HL-60/S4 treated with retinoic acid at 250 ng/mL for 4 days and 3 days (cell line): ENCODE data around the gene ALKBH5.

Source experiments
- in situ Hi-C: fragments of 300-500 bp; cut with MboI; formaldehyde crosslinking; loops from 2 replicates; pipeline ENCODE4 v1.7.0; 2022; ENCODE audit warnings: low sequenced_read_pairs

The ALKBH5 gene

DNA sequence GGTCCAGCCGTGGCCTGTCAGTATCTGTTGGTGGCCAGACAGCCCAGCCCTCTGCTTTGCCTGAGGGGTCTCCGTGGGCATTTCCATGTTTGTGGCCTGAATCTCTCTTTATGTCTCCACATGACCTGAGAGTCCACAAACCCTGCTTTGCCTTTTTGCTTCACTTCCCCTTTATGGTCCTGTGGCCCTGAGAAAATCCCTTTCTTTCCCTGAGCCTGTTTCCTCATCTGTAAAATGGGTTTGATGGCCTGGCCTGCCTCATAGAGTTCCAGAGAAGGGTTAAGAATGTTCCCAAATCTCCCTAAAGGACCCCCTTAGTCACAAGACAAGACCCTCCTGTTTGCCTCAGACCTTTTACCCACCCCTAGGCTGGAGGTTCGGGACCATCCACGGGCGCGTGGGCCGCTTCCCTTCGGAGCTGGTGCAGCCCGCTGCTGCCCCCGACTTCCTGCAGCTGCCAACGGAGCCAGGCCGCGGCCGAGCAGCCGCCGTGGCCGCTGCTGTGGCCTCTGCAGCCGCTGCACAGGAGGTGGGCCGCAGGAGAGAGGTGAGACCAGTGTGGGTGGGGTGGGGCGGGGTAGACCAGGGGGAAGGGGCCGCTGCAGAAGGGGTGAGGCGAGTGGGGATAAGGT, 26.2 kb upstream of the ALKBH5 start:
- in situ Hi-C loops, result no loop called here

DNA sequence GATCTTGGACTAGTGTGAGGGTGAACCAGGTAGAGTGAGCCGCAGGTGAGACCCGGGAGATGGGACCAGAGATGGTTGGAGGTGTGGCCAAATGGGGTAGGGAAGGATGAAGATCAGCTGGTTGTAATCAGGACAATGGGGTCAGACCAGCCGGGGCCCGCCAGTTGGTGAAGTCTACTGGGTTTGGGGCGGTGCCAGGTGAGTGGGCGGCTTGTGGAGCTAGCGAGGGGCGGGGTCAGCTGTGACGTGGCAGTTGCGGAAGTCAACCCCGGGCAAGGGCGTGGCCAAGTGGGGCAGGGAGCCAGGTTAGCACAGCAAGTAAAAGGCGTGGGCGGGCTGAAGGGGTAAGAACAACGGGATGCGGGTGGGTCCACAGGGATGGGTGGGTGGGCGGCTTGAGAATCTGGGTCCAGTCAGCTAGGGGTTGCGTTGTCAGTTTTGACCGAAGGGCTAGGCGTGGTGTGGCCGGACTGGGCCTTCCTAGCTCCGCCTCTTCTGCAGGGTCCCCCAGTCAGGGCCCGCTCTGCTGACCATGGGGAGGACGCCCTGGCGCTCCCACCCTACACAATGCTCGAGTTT, 25.5 kb upstream of the ALKBH5 start:
- in situ Hi-C loops, result no loop called here

DNA sequence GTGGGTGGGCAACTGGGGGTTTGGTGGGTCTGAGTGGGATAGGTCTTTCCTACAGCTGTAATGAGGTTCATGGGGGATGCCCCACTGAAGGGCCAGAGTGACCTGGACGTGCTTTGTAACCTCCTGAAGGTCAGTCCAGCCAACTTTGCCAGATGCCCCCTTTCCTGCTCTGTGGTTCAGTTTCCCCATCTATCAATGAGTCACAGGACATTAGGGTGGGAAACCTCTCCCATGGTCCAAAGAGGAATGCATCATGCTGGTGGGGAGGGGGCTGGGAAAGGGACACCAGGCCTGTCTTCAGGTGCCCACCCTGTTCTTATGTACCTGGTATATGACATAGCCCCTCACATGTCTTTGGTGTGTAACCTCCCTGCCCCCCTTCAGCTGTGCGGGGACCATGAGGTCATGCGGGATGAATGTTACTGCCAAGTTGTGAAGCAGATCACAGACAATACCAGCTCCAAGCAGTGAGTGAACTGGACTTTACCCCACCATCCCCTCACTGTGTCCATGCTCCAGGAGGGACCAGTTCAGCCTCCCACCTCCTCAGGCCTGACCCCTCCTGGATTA, 24.0 kb upstream of the ALKBH5 start:
- in situ Hi-C loops, result loop anchor here (10.0 kb wide), 1 partner anchor 55 kb away; the partner anchor contains the start of gene MYO15A

DNA sequence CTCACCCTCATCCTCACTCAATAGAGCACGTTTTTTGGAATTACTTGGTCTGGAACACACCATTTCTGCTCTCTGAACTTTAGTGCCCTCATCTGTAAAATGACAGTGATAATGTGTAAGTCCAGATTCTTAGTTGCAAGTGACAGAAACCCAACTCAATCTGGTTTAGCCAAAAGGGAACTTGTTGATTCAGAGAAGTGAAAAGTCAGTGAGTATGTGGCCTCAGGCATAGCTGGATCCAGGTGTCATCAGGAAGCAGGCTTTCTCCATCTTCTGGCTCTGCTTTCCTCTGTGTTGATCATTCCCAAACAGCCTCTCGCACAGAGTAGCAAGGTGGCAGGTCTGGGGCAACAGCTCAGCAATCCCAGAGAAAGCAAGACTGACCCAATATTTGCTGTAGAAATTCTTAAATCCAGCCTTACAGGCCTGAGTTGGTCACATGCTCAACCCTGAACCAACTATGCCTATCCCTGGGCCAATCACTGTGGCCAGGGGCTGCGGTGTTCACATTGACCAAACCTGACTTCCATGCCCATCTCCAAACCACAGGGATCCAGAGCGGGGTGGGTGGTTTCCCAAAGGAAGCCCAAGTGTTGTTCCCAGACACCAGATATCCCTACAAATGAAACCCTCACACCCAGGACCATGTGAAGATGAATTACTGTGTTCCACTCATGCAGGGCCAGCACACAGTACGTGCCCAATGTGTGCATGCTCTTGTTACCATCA, 23.3 kb upstream of the ALKBH5 start:
- in situ Hi-C loops, result loop anchor here (10.0 kb wide), 1 partner anchor 55 kb away; the partner anchor contains the start of gene MYO15A

DNA sequence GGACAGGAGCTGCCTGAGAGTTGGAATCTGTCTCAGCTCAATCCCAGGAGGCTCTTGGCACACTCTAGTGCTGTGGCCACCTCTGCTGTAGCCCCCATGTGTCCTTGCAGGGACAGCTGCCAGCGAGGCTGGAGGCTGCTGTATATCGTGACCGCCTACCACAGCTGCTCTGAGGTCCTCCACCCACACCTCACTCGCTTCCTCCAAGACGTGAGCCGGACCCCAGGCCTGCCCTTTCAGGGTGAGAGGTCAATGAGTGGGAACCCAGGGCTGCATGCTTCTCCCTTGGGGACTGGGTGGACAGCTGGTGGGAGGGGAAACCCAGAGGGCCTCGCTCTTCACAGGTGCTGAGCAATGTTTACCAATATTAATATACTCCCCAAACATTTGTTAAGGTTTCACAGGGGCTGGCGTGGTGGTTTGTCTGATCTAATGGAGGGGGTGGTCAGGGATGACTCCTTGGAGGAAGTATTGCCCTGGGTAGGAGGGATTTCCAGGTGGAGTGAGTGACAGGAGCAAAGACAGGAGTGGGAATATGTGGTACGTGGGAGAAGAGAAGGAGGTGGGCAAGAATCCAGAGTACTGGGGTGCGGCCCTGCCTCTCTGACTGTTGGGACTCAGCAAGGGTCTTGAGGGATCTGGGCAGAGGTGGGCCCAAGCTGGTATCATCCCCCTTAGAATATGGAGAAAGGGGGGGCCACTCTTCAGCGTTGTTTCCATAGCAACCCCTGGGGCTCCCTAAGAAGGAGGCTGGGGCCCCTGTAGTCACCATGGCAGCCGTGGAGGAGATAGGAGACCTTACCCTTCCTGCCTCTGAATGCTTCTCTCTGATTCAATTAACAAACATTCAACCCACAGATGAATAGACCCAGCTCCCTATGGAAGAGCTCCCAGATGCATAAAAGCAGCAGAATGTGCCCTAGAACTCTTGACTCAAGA, 22.2 kb upstream of the ALKBH5 start:
- in situ Hi-C loops, result loop anchor here (10.0 kb wide), 1 partner anchor 57 kb away; the partner anchor contains the start of gene MYO15A

DNA sequence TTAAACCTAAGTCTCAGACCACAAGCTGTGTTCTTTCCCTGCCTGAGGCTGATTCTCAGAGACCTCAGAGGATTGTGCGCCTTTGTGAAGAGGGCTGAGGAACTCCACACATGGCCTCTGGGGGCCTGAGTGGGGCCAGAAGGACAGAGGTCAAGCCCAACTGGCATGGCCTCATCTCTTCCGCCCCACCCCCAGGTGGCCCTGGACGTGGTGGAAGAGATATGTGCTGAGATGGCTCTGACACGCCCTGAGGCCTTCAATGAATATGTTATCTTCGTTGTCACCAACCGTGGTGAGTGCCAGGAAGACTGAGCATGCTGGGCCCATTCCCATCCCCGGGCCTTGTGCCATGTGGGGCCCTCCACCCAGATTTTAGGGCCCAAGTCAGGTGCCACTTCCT, 20.1 kb upstream of the ALKBH5 start:
- in situ Hi-C loops, result loop anchor here (10.0 kb wide), 1 partner anchor 59 kb away; the partner anchor contains the start of gene MYO15A

DNA sequence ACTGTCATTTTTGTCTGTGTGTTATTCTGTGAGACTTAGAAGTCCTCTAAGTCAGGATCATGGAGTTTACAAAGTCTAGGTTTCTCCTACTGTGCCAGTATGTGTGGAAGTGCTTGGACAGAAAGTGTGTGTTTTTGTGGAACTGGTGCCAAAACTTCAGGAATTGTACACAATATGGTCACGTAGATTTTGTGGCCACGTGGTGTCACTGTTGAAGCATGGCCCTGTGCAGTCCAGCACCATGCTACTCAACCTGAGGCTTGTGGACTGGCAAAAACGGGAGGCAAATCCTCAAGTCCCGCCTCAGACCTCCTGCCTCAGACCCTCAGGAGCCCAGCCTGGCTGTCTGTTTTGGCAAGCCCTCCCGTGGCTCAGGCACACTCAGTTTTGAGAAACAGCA, 16.7 kb upstream of the ALKBH5 start:
- in situ Hi-C loops, result loop anchor here (10.0 kb wide), 1 partner anchor 62 kb away; the partner anchor contains the start of gene MYO15A

DNA sequence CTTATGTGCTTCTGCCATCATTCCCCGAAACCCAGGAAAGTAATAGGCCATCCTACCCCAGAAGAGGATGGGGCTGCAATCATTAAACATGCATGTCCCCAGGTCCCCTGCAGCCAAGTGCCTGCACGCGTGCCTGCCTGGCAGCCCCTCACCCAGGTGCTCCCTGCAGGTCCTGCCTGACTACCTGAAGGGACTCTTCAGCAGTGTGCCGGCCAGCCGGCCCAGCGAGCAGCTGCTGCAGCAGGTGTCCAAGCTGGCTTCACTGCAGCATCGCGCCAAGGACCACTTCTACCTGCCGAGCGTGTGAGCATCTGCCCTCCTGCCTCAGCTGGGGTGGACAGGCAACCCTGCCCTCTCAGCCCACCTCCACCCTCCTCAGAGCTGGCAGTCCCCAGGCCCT, 16.2 kb upstream of the ALKBH5 start:
- in situ Hi-C loops, result loop anchor here (10.0 kb wide), 1 partner anchor 63 kb away; the partner anchor contains the start of gene MYO15A

DNA sequence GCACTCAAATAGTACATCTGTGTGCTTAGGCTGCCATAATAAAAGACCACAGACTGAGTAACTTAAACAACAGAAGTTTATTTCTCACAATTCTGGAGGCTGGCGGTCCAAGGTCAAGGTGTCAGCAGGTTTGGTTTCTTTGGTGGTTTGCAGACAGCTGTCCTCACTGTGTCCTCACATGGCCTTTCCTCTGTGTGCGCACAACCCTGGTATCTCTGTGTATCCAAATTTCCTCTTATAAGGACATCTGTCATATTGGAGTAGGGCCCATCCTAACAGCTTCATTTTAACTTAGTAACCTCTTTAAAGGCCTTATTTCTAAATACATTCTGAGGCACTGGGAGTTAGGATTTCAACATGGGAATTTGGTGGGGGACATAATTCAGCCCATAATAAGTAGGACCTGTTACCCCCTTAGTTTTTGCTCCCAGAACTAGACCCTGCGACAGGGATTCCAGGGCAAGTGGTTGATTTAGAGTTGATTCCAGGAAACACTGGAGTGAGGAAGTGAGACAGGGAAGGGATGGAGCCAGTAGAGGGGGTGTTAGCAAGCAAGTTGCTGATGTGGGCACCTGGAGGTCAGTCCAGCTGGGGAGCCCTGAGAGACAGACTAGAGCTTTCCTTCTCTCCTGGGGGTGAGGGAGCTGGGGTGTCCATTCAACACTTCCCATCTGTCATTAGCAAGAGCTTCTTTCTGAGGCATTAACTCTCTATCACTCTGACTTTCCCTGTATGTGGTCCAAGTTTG, 10.9 kb upstream of the ALKBH5 start:
- in situ Hi-C loops, result no loop called here

DNA sequence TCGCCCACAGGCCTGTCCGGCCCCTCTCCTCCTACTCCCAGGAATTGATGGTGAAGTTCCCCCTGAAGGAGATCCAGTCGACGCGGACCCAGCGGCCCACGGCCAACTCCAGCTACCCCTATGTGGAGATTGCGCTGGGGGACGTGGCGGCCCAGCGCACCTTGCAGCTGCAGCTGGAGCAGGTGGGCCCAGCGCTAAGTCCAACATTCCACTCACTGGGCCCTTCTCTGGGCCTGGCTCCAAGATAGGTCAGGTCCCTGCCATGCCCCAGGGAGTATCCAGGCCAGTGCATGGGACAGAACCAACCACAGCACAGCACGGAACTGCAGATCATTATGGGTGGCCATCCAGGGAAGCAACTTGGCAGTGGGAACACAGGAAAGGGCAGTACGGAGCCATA, 9.9 kb upstream of the ALKBH5 start:
- in situ Hi-C loops, result no loop called here

DNA sequence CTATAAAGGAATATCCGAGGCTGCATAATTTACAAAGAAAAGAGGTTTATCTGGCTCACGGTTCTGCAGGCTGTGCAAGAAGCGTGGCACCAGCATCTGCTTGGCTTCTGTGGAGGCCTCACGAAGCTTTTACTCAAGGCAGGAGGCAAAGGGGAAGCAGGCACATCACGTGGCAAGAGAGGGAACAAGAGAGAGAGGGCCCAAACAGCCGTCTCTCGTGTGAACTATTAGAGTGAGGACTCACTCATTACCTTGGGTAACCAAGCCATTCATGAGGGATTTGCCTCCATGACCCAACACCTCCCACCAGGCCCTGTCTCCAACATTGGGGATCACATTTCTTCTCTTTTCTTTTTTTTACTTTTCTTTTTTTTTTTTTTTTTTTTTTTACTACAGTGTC, 7.5 kb upstream of the ALKBH5 start:
- in situ Hi-C loops, result no loop called here

DNA sequence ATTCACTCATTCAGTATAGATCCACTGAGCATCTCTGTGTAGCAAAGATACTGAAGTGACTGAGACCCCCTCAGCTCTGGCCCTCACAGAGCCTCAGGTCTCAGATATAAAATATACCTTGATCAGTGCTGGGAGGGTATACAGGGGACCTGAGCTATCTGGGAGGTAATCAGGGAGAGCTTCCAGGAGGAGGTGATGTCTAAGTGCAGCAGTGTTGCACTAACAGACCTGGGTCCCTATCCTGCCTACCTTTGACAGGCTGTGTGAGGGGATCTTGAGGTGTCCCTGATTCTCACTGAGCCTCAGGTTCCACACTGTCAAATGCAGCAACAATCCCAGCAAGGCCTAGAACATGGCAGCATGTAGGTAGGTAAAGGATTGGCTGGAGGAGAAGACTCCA, 6.5 kb upstream of the ALKBH5 start:
- in situ Hi-C loops, result no loop called here

DNA sequence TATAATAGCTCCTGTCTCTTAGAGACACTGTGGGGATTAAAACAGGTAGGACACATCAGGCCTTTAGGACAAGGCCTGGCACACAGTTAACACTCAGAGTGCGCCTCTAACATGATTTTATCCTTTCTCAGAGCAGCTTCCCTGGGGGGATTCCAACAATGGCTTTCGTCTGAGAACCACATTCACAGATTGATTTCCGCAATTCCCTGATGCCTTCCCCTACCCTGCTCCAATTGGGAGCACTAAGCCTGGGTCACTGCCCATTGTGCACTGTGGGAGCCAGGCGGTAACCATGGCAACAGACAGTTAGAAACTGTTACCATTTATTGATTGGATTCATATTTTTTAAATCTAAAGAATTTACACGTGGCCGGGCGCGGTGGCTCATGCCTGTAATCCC, 5.9 kb upstream of the ALKBH5 start:
- in situ Hi-C loops, result no loop called here

DNA sequence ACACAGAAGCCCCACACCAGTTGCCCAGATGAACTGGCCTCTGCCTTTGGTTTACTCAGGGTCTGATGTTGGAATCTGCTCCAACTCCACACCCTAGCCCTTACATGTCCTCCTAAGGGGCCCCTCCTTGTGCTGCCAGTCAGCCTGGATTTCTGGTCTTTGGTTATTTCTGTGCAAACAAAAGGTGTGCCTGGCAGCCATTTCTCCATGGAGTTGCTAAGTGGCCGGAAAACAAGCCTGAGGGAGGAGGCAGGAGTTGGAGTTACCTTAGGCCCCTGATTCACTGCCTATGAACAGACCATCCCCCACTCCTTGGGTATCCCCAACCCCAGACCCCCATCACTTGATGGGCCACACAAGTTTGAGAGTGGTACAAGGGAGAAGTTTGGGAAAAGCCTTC, 4.4 kb upstream of the ALKBH5 start:
- in situ Hi-C loops, result no loop called here

DNA sequence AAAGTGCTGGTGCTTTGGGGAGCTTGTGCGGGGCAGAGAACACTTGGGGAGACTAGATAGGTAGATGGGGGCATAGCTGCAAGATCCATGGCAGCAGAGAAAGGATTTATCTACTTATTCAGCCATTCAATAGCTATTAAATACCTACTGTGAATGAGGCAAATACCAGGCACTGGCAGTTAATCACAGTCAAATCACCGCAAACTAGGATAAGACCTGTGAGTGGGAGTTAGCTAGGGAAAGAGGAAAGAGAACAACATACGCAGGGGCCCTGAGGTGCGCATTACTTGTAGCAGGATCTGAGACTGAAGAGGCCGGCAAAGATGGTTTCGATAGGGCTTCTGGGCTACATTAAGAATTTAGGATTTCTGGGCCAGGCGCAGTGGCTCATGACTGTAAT, 3.8 kb upstream of the ALKBH5 start:
- in situ Hi-C loops, result no loop called here

DNA sequence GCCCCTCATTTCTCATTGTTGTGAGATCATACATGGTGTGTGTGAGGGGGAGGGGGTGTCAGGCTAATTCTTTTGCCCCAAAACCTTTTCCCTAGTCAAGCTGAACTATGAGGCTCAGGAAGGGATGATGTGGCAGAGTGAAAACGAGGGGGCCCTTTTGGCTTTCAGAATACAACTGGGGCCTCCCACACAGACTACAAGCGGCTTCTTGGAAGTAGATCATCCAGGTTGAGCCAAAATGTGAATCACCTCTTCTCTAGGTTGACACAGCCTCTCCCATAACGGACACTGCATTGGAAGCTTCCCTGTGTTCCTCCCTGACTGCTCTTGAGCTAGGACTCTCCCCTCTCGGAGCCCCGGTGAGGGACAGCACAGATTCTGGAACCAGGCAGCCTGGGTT, 2.3 kb upstream of the ALKBH5 start:
- in situ Hi-C loops, result no loop called here

DNA sequence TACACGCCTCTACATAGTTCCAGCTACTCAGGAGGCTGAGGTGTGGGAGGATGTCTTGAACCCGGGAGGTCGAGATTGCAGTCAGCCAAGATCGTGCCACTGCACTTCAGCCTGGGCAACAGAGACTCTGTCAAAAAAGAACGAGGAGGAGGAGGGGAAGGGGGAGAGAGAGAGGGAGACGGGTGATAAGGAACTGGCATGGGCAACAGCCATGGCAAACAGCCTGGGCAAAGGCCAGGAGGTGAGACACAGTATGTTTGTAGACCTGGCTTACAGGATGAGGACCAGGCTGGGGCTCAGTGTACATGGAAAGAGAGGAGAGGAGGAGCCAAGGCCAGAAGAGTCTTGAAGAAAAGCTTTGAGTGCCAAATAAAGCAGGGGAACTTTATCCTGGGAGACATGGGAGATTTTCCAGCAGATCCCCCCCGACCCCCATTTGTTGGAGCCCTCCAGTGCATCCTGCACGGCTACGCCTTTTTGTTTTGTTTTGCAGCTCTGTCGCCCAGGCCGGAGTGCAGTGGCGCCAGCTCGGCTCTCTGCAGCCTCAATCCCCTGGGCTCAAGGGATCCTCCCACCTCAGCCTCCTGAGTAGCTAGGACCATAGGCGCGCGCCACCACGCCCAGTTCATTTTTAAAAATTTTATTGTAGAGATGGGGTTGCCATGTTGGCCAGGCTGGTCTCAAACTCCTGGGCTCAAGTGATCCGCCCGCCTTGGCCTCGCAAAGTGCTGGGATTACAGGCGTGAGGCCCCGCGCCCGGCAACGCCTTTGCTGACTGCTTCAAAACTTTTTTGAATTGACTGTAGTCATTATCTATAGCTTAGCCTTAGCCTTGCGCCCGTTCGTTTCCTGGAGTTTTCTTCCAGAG, 1.3 kb upstream of the ALKBH5 start:
- in situ Hi-C loops, result no loop called here

DNA sequence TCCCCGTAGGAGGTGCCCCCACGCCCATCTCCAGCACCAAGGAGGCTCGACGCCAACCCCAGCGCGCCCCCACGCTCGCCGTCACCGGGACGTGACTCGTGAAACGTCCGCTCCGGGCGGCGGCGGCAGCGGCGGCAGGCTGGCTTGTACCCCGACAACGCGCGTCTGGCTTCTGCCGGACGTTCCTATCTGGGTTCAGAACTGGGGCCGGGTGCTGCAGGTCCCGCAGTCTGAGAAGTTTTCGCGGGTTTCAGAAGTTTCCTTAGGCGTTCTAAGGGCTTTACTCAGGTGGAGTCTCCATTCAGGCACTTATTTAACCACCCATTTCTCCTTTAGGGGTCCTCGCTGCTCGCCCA, 672 bp upstream of the ALKBH5 start:
- in situ Hi-C loops, result no loop called here
